Subcutaneous preadipocyte (primary cell): ENCODE data around the gene CFAP77. TPM values are rescaled to one million over a fixed set of nuclear protein-coding genes. Genes with fewer than 3 reads are reported as not detected.

Experiments used
- small RNA-seq: library from RNA; depleted of rRNA; stranded (forward); fragments of <200 nt; gene quantifications from one replicate; pipeline ENCODE3, GENCODE V24; 2012
- total RNA-seq: library from RNA; depleted of rRNA; stranded (reverse); fragments of >200 nt; gene quantifications from 2 replicates; pipeline ENCODE4 v1.2.3, GENCODE V29; 2012

Gene CFAP77
- total RNA-seq, result not detected in 2 replicates

GRCh38 chr9:132409828-132410528 lies at the start of gene CFAP77:
Gene CFAP77, plus strand, starts transcription at chr9:132410211. Its CDS starts 61 bp downstream, at chr9:132410272.

GRCh38 chr9:132406554-132407122 lies 3.4 kb upstream of the CFAP77 start, which contains the start of gene TTF1:
Gene TTF1, minus strand, starts transcription at chr9:132406840. Its CDS starts 4,019 bp downstream, at chr9:132402821.

GRCh38 chr9:132582276-132582785 lies 172.3 kb downstream of the CFAP77 start, which contains the start of gene BARHL1:
Gene BARHL1, plus strand, starts transcription at chr9:132582606. Its CDS starts 192 bp downstream, at chr9:132582798.

Small RNA genes lying within 50 kb of the gene (small RNA-seq; reads per million reads assigned to genes)
- gene RNU5D-2P, result 0.16 reads per million

Other genes starting within 250 kb of the CFAP77 start
- gene NTNG2, start 248.2 kb upstream of the CFAP77 start, total RNA-seq, result 0.37 and 0.59 TPM in 2 replicates
- gene SETX, start 55.2 kb upstream of the CFAP77 start, total RNA-seq, result 60.6 and 67.6 TPM in 2 replicates
- 5.5 and 8.2 TPM in 2 replicates for gene TTF1, start 3.4 kb upstream of the CFAP77 start, total RNA-seq
- not detected in 2 replicates for gene BARHL1, start 172.4 kb downstream of the CFAP77 start, total RNA-seq